ENCODE measurements around the gene PSMD13.

Gene PSMD13

DNA sequence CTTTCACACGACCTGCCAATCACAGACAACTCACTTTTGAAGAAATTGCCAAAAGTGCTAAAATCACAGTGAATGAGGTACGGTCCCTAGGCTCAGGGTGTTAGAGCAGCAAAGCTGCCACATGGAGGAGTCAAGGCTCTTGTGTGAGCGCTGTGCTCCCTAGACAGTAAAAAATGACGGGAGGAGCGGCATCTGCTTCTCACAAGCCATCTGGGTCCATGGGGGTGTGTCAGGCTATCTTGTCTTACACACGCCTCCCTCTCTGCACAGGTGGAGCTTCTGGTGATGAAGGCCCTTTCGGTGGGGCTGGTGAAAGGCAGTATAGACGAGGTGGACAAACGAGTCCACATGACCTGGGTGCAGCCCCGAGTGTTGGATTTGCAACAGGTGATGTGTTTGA is 14.8 kb downstream of the PSMD13 start:
- Histone ChIP-seq H3K18ac (ENCODE audit: low read length) (no peak overlapping the region), H4K91ac (ENCODE audit: low read depth, low read length, poor library complexity) (no peak overlapping the region), H2AK5ac (ENCODE audit: low read depth, low read length) (no peak overlapping the region), H2BK12ac (ENCODE audit: low read length) (no peak overlapping the region), H2BK15ac (ENCODE audit: low read length) (no peak overlapping the region), H3K4me3 (ENCODE audit: low read length in 2 of 2) (no peak overlapping the region), H3K36me3 (replicated peaks in 1 of 2; ENCODE audit: control insufficient read depth in 2 of 2, insufficient read depth in 2 of 2, low read length in 2 of 2) (peaks cover 38 to 74% of the 10 kb centered on the region in 2 donors), H3K4me2 (ENCODE audit: insufficient read depth, low read length, poor library complexity, severe bottlenecking) (no peak overlapping the region), H3K14ac (ENCODE audit: low read length) (no peak overlapping the region), H3K9ac (ENCODE audit: low read depth, low read length, poor library complexity) (no peak overlapping the region), H2BK5ac (ENCODE audit: low read length) (no peak overlapping the region), H2AFZ (ENCODE audit: low read length) (no peak overlapping the region), H3K79me1 (ENCODE audit: low read depth, low read length) (no peaks in the 10 kb centered on the region), H3K23ac (ENCODE audit: low read depth, low read length, poor library complexity) (no peak overlapping the region), H3K27ac (replicated peaks; ENCODE audit: low read length) (no peak overlapping the region), H3K4ac (ENCODE audit: low read length) (no peak overlapping the region), H2BK120ac (ENCODE audit: low read depth, low read length) (no peak overlapping the region), H3K9me3 (replicated peaks in 1 of 2; ENCODE audit: control insufficient read depth in 2 of 2, insufficient read depth in 1 of 2, low read depth in 1 of 2, low read length in 2 of 2) (no peaks in the 10 kb centered on the region), H3K4me1 (ENCODE audit: control insufficient read depth in 2 of 2, insufficient read depth in 1 of 2, low read depth in 1 of 2, low read length in 2 of 2) (no peaks in the 10 kb centered on the region), H4K8ac (ENCODE audit: low read depth, low read length) (no peak overlapping the region), H3K27me3 (ENCODE audit: control insufficient read depth in 3 of 3, insufficient read depth in 3 of 3, low read depth in 1 of 3, low read length in 3 of 3) (no peaks in the 10 kb centered on the region)
- DNase-seq (ENCODE audit: low spot score) = no peak
- WGBS, 2 donors (ENCODE audit: extremely low coverage in 2 of 2, insufficient read length in 2 of 2, insufficient replicate concordance in 1 of 2) = no CpG with 5 or more reads among the region's 10 CpGs

DNA sequence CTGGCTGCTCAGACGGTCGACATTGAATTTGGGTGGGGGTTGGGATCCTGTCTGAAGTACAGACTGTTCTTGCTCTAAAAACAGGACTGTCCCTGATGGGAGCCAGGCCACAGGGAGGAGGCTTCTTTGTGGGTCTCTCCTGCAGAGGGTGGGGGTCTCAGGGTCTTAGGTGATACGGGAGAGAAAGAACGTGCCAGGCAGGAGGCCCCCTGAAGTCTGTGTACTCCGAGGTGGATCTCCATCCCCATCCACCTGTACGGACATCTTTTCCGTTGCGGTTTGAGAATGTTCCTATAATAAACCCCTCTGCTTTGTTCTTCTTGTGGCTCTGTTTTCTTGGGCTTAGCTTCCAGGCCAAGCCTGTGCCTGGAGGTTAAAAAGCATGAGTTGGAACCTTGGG is 15.9 kb downstream of the PSMD13 start:
- H3K18ac ChIP-seq (ENCODE audit: low read length) = no peak overlapping the region
- no peak overlapping the region for H3K4me3 ChIP-seq (ENCODE audit: low read length in 2 of 2)
- H4K91ac ChIP-seq (ENCODE audit: low read depth, low read length, poor library complexity) = no peak overlapping the region
- WGBS, 2 donors (ENCODE audit: extremely low coverage in 2 of 2, insufficient read length in 2 of 2, insufficient replicate concordance in 1 of 2) = no CpG with 5 or more reads among the region's 8 CpGs
- no peak for DNase-seq (ENCODE audit: low spot score)
- H2BK15ac ChIP-seq (ENCODE audit: low read length) = no peak overlapping the region
- no peak overlapping the region for H4K8ac ChIP-seq (ENCODE audit: low read depth, low read length)
- H3K36me3 ChIP-seq (replicated peaks in 1 of 2; ENCODE audit: control insufficient read depth in 2 of 2, insufficient read depth in 2 of 2, low read length in 2 of 2) = peaks cover 35 to 64% of the 10 kb centered on the region in 2 donors
- no peak overlapping the region for H2AFZ ChIP-seq (ENCODE audit: low read length)
- no peak overlapping the region for H2BK120ac ChIP-seq (ENCODE audit: low read depth, low read length)
- H3K14ac ChIP-seq (ENCODE audit: low read length) = no peak overlapping the region
- no peaks in the 10 kb centered on the region for H3K4me1 ChIP-seq (ENCODE audit: control insufficient read depth in 2 of 2, insufficient read depth in 1 of 2, low read depth in 1 of 2, low read length in 2 of 2)
- no peak overlapping the region for H3K4ac ChIP-seq (ENCODE audit: low read length)
- H3K4me2 ChIP-seq (ENCODE audit: insufficient read depth, low read length, poor library complexity, severe bottlenecking) = no peak overlapping the region
- no peaks in the 10 kb centered on the region for H3K79me1 ChIP-seq (ENCODE audit: low read depth, low read length)
- no peak overlapping the region for H3K9ac ChIP-seq (ENCODE audit: low read depth, low read length, poor library complexity)
- H2BK12ac ChIP-seq (ENCODE audit: low read length) = no peak overlapping the region
- no peaks in the 10 kb centered on the region for H3K9me3 ChIP-seq (replicated peaks in 1 of 2; ENCODE audit: control insufficient read depth in 2 of 2, insufficient read depth in 1 of 2, low read depth in 1 of 2, low read length in 2 of 2)
- H2AK5ac ChIP-seq (ENCODE audit: low read depth, low read length) = no peak overlapping the region
- H3K27me3 ChIP-seq (ENCODE audit: control insufficient read depth in 3 of 3, insufficient read depth in 3 of 3, low read depth in 1 of 3, low read length in 3 of 3) = no peaks in the 10 kb centered on the region
- no peak overlapping the region for H3K23ac ChIP-seq (ENCODE audit: low read depth, low read length, poor library complexity)
- H2BK5ac ChIP-seq (ENCODE audit: low read length) = no peak overlapping the region
- H3K27ac ChIP-seq (replicated peaks; ENCODE audit: low read length) = no peak overlapping the region

DNA sequence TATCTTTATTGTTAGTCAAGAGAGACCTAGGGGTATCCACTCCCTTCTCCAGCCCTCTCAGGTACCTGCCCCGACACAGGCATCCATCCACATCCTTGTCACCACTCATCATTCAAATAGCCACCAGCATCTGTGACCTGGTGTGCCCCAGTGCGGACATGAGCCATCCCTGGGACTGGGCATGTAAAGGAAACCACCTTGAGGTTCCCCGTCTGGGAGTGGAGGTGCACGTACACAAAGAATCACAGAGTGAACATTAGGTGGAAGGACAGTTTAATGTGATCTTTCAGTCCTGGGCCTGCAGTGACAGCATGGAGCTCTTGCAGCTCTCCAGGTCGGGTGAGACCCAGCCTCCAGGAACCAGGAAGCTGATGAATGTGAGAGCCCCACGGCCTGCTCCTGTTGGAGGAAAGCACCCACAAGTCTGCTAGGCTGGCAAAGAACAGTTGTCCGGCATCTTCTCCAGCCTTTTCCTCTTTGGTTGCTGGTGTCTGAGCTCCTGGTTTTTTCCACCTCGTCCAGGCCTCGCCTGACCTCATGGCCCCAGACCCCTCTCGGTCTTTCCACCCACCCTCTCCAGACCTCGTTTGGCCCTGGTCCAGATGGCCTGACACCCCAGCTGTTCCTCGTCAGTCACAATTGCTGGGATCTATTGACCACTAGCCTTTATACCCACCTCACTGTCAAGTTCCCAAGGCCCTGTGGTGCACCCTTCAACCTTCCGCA is 16.5 kb downstream of the PSMD13 start:
- no peaks in the 10 kb centered on the region for H3K27me3 ChIP-seq (ENCODE audit: control insufficient read depth in 3 of 3, insufficient read depth in 3 of 3, low read depth in 1 of 3, low read length in 3 of 3)
- H3K9ac ChIP-seq (ENCODE audit: low read depth, low read length, poor library complexity) = no peak overlapping the region
- H2BK12ac ChIP-seq (ENCODE audit: low read length) = no peak overlapping the region
- no peak overlapping the region for H2AK5ac ChIP-seq (ENCODE audit: low read depth, low read length)
- no peak overlapping the region for H3K4me3 ChIP-seq (ENCODE audit: low read length in 2 of 2)
- H3K14ac ChIP-seq (ENCODE audit: low read length) = no peak overlapping the region
- no peak for DNase-seq (ENCODE audit: low spot score)
- no peak overlapping the region for H4K8ac ChIP-seq (ENCODE audit: low read depth, low read length)
- no peak overlapping the region for H3K18ac ChIP-seq (ENCODE audit: low read length)
- H3K4me1 ChIP-seq (ENCODE audit: control insufficient read depth in 2 of 2, insufficient read depth in 1 of 2, low read depth in 1 of 2, low read length in 2 of 2) = no peaks in the 10 kb centered on the region
- H2AFZ ChIP-seq (ENCODE audit: low read length) = no peak overlapping the region
- H3K23ac ChIP-seq (ENCODE audit: low read depth, low read length, poor library complexity) = no peak overlapping the region
- no peak overlapping the region for H2BK15ac ChIP-seq (ENCODE audit: low read length)
- H4K91ac ChIP-seq (ENCODE audit: low read depth, low read length, poor library complexity) = no peak overlapping the region
- H3K4ac ChIP-seq (ENCODE audit: low read length) = no peak overlapping the region
- WGBS, 2 donors (ENCODE audit: extremely low coverage in 2 of 2, insufficient read length in 2 of 2, insufficient replicate concordance in 1 of 2) = no CpG with 5 or more reads among the region's 13 CpGs
- peaks cover 35 to 57% of the 10 kb centered on the region in 2 donors for H3K36me3 ChIP-seq (replicated peaks in 1 of 2; ENCODE audit: control insufficient read depth in 2 of 2, insufficient read depth in 2 of 2, low read length in 2 of 2)
- no peaks in the 10 kb centered on the region for H3K9me3 ChIP-seq (replicated peaks in 1 of 2; ENCODE audit: control insufficient read depth in 2 of 2, insufficient read depth in 1 of 2, low read depth in 1 of 2, low read length in 2 of 2)
- H3K4me2 ChIP-seq (ENCODE audit: insufficient read depth, low read length, poor library complexity, severe bottlenecking) = no peak overlapping the region
- no peak overlapping the region for H3K27ac ChIP-seq (replicated peaks; ENCODE audit: low read length)
- no peak overlapping the region for H2BK120ac ChIP-seq (ENCODE audit: low read depth, low read length)
- no peaks in the 10 kb centered on the region for H3K79me1 ChIP-seq (ENCODE audit: low read depth, low read length)
- no peak overlapping the region for H2BK5ac ChIP-seq (ENCODE audit: low read length)

DNA sequence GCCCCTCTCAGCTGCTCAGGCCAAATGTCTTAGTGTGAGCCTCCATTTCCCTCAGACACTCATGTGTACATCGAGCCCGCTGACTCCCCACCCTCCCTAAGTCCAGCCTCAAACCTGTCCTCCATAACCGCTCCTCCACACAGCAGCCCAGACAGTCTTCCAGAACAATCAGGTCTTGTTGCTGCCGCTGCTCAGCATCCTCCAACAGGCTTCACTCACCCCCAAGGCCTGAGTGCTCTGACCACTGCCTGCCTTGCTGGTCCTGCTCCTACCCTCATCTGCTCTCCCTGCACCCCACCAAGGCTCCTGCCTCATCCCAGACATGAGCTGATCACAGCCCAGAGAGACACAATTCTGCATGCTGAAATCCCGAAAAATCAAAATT is 17.1 kb downstream of the PSMD13 start:
- no peak overlapping the region for H3K27ac ChIP-seq (replicated peaks; ENCODE audit: low read length)
- no peak overlapping the region for H2BK120ac ChIP-seq (ENCODE audit: low read depth, low read length)
- H3K4me2 ChIP-seq (ENCODE audit: insufficient read depth, low read length, poor library complexity, severe bottlenecking) = no peak overlapping the region
- H3K9ac ChIP-seq (ENCODE audit: low read depth, low read length, poor library complexity) = no peak overlapping the region
- no peak overlapping the region for H4K91ac ChIP-seq (ENCODE audit: low read depth, low read length, poor library complexity)
- WGBS, 2 donors (ENCODE audit: extremely low coverage in 2 of 2, insufficient read length in 2 of 2, insufficient replicate concordance in 1 of 2) = no CpG with 5 or more reads among the region's 5 CpGs
- peaks cover 31 to 52% of the 10 kb centered on the region in 2 donors for H3K36me3 ChIP-seq (replicated peaks in 1 of 2; ENCODE audit: control insufficient read depth in 2 of 2, insufficient read depth in 2 of 2, low read length in 2 of 2)
- no peak overlapping the region for H3K4me3 ChIP-seq (ENCODE audit: low read length in 2 of 2)
- H3K4ac ChIP-seq (ENCODE audit: low read length) = no peak overlapping the region
- no peaks in the 10 kb centered on the region for H3K27me3 ChIP-seq (ENCODE audit: control insufficient read depth in 3 of 3, insufficient read depth in 3 of 3, low read depth in 1 of 3, low read length in 3 of 3)
- H3K14ac ChIP-seq (ENCODE audit: low read length) = no peak overlapping the region
- H2AFZ ChIP-seq (ENCODE audit: low read length) = no peak overlapping the region
- no peaks in the 10 kb centered on the region for H3K9me3 ChIP-seq (replicated peaks in 1 of 2; ENCODE audit: control insufficient read depth in 2 of 2, insufficient read depth in 1 of 2, low read depth in 1 of 2, low read length in 2 of 2)
- H2BK15ac ChIP-seq (ENCODE audit: low read length) = no peak overlapping the region
- DNase-seq (ENCODE audit: low spot score) = no peak
- H3K23ac ChIP-seq (ENCODE audit: low read depth, low read length, poor library complexity) = no peak overlapping the region
- no peaks in the 10 kb centered on the region for H3K79me1 ChIP-seq (ENCODE audit: low read depth, low read length)
- H3K4me1 ChIP-seq (ENCODE audit: control insufficient read depth in 2 of 2, insufficient read depth in 1 of 2, low read depth in 1 of 2, low read length in 2 of 2) = no peaks in the 10 kb centered on the region
- no peak overlapping the region for H3K18ac ChIP-seq (ENCODE audit: low read length)
- H4K8ac ChIP-seq (ENCODE audit: low read depth, low read length) = no peak overlapping the region
- no peak overlapping the region for H2AK5ac ChIP-seq (ENCODE audit: low read depth, low read length)
- no peak overlapping the region for H2BK12ac ChIP-seq (ENCODE audit: low read length)
- H2BK5ac ChIP-seq (ENCODE audit: low read length) = no peak overlapping the region
